ENCODE data around the gene SLC6A18.

DNA sequence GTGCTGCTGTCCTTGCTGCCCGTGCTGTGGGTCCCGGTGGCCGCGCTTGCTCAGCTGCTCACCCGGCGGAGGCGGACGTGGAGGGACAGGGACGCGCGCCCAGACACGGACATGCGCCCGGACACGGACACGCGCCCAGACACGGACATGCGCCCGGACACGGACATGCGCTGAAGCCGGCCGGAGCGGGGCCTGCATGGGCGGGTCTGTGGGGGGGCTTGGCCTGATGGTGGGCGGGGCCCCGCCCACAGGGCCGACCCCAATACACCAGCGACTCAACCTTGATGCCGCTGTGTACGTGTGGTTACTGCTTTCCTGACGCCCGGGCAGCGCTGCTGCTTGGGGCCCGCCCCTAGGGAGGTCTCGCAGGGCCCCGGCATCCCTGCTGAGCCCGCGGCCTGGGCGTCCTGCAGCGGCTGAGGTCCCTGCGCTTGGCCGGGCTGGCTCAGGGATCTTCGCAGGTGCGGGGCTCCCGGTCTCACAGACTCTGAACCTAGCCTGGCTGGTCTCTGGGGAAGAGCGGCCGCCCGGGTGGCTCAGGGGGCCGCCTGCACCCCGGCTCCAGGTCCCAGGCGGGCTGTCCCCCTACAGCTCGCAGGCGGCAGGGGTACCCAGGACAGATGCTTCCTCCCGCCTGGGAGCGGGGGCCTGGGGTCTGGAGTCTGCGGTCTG lies 20.9 kb downstream of the SLC6A18 start:
- TF ChIP-seq, protein P1, sequence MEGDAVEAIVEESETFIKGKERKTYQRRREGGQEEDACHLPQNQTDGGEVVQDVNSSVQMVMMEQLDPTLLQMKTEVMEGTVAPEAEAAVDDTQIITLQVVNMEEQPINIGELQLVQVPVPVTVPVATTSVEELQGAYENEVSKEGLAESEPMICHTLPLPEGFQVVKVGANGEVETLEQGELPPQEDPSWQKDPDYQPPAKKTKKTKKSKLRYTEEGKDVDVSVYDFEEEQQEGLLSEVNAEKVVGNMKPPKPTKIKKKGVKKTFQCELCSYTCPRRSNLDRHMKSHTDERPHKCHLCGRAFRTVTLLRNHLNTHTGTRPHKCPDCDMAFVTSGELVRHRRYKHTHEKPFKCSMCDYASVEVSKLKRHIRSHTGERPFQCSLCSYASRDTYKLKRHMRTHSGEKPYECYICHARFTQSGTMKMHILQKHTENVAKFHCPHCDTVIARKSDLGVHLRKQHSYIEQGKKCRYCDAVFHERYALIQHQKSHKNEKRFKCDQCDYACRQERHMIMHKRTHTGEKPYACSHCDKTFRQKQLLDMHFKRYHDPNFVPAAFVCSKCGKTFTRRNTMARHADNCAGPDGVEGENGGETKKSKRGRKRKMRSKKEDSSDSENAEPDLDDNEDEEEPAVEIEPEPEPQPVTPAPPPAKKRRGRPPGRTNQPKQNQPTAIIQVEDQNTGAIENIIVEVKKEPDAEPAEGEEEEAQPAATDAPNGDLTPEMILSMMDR (IDR thresholded peaks at IDR 0.05; ENCODE audit: insufficient read depth, low read length, poor library complexity, severe bottlenecking), result no peak
- no peak for TF ChIP-seq EZH2phosphoT487 (conservative IDR thresholded peaks at IDR 0.05; ENCODE audit: low read length)

All from SU-DHL-6 (cell line).